Stimulated activated naive B cell treated with anti-CD40 and anti-IgM and Interleukin-4, amounts not matched to agents 10 μg/mL and 1 μg/mL and 100 μg/mL, for 72 hours (primary cell): ENCODE results near the gene CYB5R2.

Experiments used
- ATAC-seq, 2 donors: fragments of 150-1000 bp; cut with Tn5 transposase; replicated peaks; 2 replicates each; pipeline ENCODE4 v1.10.0; 2021; ENCODE audit warnings: moderate library complexity in 1 of 2
- DNase-seq: peaks from one replicate; pipeline ENCODE4 v3.0.0; 2021
- H3K27ac Mint-ChIP-seq: one replicate; pipeline ENCODE4 v1.8.0; 2022; ENCODE audit warnings: mild to moderate bottlenecking, mixed read lengths
- H3K27me3 Mint-ChIP-seq, 2 donors: one replicate each; pipeline ENCODE4 v1.8.0; 2022; ENCODE audit warnings: mixed read lengths in 2 of 2
- H3K36me3 Mint-ChIP-seq, 2 donors: one replicate each; pipeline ENCODE4 v1.8.0; 2022; ENCODE audit warnings: mixed read lengths in 2 of 2, mild to moderate bottlenecking in 1 of 2
- H3K4me1 Mint-ChIP-seq, 2 donors: one replicate each; pipeline ENCODE4 v1.8.0; 2022; ENCODE audit warnings: mixed read lengths in 2 of 2, mild to moderate bottlenecking in 1 of 2
- H3K4me3 Mint-ChIP-seq, 2 donors: one replicate each; pipeline ENCODE4 v1.8.0; 2022; ENCODE audit warnings: mild to moderate bottlenecking in 2 of 2, mixed read lengths in 2 of 2, moderate library complexity in 1 of 2
- H3K9me3 Mint-ChIP-seq, 2 donors: one replicate each; pipeline ENCODE4 v1.8.0; 2022; ENCODE audit warnings: mixed read lengths in 2 of 2, mild to moderate bottlenecking in 1 of 2

The CYB5R2 gene

DNA sequence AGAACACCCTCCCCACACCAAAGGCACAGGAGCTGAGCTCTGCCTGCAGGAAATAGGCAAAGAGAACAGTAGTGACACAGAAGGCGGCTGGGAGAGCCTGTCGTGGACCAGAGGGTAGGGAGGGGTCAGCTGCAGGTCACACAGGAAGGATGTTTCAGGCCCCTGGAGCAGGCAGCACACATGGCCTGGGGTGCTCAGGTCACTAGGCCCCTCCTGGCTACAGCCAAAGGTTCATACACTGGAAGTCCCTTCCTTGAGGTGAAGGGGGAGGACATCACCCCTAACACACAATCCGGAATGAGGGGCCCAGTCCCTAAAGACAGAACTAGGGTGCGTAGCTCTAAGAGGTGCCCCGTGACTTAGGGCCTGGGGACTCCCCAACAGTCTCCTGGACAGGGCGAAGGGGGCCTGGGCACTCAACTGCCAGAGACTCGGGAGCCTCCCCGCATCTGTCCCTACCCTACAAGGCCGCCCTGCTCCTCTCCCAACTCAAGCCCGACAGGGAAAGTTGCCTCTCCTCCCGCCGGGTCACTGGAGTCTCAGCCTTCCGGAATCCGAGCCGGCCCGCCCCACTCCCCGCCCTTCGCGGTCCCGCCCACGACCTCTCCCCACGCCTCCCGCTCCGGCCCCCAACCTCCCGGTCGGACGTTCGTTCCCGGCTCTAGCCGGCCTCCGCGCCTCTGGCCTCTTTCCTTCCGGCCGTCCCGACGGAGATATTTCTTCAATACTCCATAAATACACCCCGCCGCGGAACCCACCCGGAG lies at the start of gene CYB5R2:
Gene CYB5R2, minus strand, starts transcription at position 541 of the 764 bp plus-strand sequence. CDS start 675 bp downstream, outside the sequence.
- H3K4me1 Mint-ChIP-seq, result peaks cover 22 to 29% of the 10 kb centered on the region in 2 donors
- H3K4me3 Mint-ChIP-seq, result peak within 1 kb of the TSS; percentile 82 to 84
- H3K9me3 Mint-ChIP-seq, result peaks cover 9 to 13% of the 10 kb centered on the region in 2 donors
- peaks cover 38 to 73% of the 10 kb centered on the region in 2 donors for H3K27me3 Mint-ChIP-seq
- peaks cover 0 to 14% of the 10 kb centered on the region in 2 donors for H3K36me3 Mint-ChIP-seq
- peak within 1 kb of the TSS; percentile 82 for H3K27ac Mint-ChIP-seq
- DNase-seq (no peak), ATAC-seq (no peak)

DNA sequence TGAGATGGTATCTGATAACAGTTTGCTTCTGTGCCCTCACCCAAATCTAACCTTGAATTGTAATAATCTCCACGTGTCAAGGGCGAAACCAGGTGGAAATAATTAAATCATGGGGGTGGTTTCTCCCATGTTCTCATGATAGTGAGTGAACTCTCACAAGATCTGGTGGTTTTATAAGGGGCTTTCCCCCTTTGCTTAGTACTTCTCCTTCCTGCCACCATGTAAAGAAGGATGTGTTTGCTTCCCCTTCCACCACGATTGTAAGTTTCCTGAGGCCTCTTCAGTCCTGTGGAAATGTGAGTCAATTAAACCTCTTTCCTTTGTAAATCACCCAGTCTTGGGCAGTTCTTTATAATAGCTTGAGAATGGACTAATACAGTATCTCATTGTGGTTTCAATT lies 41.5 kb upstream of the CYB5R2 start:
- Mint-ChIP-seq H3K36me3 (no peaks in the 10 kb centered on the region), H3K27ac (no peak overlapping the region), H3K4me1 (peaks cover 2 to 8% of the 10 kb centered on the region in 2 donors), H3K27me3 (peaks cover 18 to 33% of the 10 kb centered on the region in 2 donors), H3K4me3 (no peak overlapping the region), H3K9me3 (peaks cover 7 to 14% of the 10 kb centered on the region in 2 donors)
- peak in 1 of 2 donors; percentile 34 for ATAC-seq
- no peak for DNase-seq

DNA sequence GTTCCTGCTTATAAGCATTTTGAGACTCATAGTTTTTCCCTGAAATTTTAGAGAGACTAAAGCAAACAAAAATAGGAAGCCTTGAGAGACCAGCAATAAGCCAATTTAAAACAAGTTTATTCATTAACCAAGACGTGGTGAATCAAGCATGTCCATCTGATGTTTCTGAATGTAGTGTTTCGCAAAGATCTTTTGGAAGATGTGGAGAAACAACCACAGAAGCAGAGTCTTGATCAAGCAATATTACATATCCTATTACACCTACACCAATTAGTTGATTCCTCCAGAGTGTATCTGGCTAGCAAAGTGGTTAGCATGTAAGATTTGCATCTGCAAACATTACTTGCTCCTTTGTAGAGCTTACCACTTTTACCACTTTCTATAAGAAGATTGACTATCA lies 33.1 kb upstream of the CYB5R2 start, which contains the start of gene OVCH2:
Gene OVCH2, minus strand, starts transcription at position 101 of the 400 bp plus-strand sequence. Its CDS starts 83 bp downstream, at position 18.
- no peak for DNase-seq
- no peak for ATAC-seq
- H3K27me3 Mint-ChIP-seq, result peaks cover 17 to 47% of the 10 kb centered on the region in 2 donors
- peaks cover 0 to 2% of the 10 kb centered on the region in 2 donors for H3K9me3 Mint-ChIP-seq
- H3K27ac Mint-ChIP-seq, result no peak within 1 kb of the TSS
- no peaks in the 10 kb centered on the region for H3K4me1 Mint-ChIP-seq
- no peak within 1 kb of the TSS for H3K4me3 Mint-ChIP-seq
- H3K36me3 Mint-ChIP-seq, result no peaks in the 10 kb centered on the region

DNA sequence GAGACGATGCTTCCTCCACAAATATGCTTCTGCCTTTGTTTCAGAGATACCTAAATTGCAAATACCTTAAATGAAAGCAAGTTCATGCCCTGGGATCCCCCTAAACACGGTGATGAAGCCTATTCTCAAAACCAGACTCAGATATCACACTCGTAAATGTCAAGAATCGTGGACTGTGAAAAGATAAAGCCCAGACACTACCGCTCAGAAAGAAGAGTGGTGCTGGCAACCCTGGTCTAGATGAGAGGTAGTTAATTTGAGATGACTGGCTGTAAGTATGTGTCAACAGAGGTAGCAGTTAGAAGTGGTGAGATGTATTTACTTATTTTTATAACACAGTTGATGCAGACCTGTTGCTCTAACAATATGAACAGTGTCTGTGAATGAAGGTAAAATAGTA lies 30.4 kb upstream of the CYB5R2 start:
- Mint-ChIP-seq H3K36me3 (no peaks in the 10 kb centered on the region), H3K4me1 (no peaks in the 10 kb centered on the region), H3K27ac (no peak overlapping the region), H3K9me3 (no peaks in the 10 kb centered on the region), H3K4me3 (no peak overlapping the region), H3K27me3 (peaks cover 17 to 34% of the 10 kb centered on the region in 2 donors)
- no peak for DNase-seq
- no peak for ATAC-seq

DNA sequence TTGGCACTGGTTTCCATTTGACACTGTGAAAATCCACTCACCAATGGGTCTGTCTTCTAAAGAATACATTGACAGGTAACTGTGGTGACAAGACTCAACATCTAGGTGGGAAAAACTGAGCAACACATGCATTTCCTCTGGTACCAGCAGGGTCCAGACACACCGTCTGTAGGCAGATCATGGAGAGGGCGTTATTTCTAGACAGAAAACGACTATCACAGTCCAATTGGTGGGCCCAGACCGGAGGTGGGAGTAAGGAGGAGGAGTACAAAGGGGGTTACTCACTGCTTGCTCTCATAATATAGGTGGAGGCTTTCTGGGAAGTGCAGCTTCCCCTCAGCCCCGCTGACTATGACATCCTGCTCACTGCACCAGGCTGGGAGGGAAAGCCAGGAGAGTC lies 23.1 kb upstream of the CYB5R2 start:
- Mint-ChIP-seq H3K27me3 (peaks cover 37 to 45% of the 10 kb centered on the region in 2 donors), H3K36me3 (no peaks in the 10 kb centered on the region)
- ATAC-seq, result no peak

DNA sequence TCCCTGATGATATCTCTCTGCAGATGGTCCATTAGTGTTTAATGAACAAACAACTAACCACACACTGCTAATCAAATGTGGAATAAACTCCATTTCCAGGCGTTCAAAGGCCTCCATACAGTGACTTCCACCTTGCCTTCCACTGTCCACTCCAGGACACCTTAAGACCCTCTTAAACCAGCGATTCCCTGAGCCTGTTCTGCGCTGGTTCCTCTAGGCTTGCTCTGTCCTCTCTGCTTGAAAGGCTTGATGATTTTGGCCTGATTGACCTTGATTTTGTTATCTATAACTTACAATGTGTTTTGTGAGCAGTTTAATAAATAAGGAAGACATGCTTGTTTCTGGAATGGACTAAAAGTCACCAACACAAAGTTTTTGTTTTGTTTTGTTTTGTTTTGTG lies 20.9 kb upstream of the CYB5R2 start:
- Mint-ChIP-seq H3K27me3 (peaks cover 35 to 43% of the 10 kb centered on the region in 2 donors), H3K27ac (no peak overlapping the region), H3K4me3 (no peak overlapping the region), H3K36me3 (no peaks in the 10 kb centered on the region), H3K4me1 (peaks cover 3 to 5% of the 10 kb centered on the region in 2 donors), H3K9me3 (no peaks in the 10 kb centered on the region)
- no peak for ATAC-seq
- no peak for DNase-seq

More for the DNA sequence above, 23.1 kb upstream of the CYB5R2 start:
- DNase-seq, result no peak
- no peak overlapping the region for H3K27ac Mint-ChIP-seq
- no peaks in the 10 kb centered on the region for H3K9me3 Mint-ChIP-seq
- peaks cover 2 to 3% of the 10 kb centered on the region in 2 donors for H3K4me1 Mint-ChIP-seq
- no peak overlapping the region for H3K4me3 Mint-ChIP-seq

DNA sequence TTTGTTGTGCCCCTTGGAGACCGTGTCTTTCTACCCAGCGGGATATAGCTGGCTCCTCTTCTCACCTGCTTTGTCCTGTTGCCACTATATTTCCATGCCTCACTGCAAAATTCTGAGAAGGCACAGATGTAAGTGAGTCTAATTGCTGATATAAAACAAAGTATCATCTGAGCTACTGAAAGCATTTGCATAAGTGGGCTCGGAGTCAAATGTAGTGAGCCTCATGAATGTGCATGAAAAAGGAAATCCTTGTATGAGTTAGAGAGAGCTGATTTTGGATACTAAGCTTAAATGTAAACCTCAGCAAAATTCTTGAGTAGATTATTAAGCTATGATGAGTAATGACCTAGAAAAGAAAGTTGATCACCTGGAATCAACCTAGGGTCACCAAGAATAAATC lies 19.1 kb upstream of the CYB5R2 start:
- Mint-ChIP-seq H3K27ac (no peak overlapping the region), H3K36me3 (no peaks in the 10 kb centered on the region), H3K27me3 (peaks cover 38 to 50% of the 10 kb centered on the region in 2 donors), H3K4me3 (no peak overlapping the region), H3K9me3 (no peaks in the 10 kb centered on the region), H3K4me1 (peaks cover 3 to 10% of the 10 kb centered on the region in 2 donors)
- ATAC-seq (no peak), DNase-seq (no peak)

DNA sequence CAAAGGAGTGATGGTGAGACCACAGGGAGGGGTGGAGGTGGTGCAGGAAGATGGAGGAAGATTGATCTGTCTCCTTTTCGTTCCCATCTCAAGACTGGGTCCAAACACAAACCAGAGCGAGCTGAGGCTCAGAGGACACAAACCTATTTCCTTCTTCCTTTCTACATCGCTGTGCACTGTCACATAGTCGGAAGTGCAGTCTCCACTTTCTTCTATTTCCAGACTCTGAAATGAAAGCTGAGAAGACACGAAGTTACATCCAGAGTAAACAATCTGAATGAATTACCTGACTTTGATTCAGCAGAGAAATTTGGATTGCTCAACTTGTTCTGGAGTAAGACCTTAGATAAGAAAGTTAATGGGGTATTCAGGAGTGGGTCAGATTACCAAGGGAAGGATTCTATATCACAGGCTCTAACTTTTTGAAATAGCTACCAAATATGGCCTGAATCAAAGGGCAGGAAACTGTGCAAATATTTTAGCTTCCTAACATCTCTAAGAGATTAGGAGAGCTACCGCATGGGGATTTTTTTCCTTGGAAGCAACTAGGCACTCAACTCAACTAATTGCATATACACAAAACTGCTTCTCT lies 18.6 kb upstream of the CYB5R2 start:
- no peak overlapping the region for H3K4me3 Mint-ChIP-seq
- no peak for ATAC-seq
- H3K27me3 Mint-ChIP-seq, result peaks cover 38 to 50% of the 10 kb centered on the region in 2 donors

DNA sequence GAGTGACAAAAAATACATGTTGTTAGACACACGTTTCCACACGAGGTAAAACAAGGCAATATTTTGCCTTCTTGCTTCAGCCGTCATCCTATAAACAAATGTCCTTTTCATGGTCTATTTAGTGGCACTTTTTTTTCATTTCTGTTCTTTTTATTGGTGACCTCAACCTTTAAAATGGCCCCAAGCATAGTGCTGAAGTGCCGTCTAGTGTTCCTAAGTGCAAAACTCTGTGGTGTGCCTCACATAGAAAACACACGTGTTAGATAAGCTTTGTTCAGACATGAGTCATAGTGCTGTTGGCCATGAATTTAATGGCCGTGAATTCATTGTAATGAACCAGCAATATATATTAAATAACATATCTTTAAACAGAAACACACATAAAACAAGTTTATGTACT lies 17.3 kb upstream of the CYB5R2 start:
- Mint-ChIP-seq H3K4me3 (no peak overlapping the region), H3K27me3 (peaks cover 38 to 50% of the 10 kb centered on the region in 2 donors), H3K9me3 (no peaks in the 10 kb centered on the region), H3K36me3 (no peaks in the 10 kb centered on the region), H3K27ac (no peak overlapping the region), H3K4me1 (peaks cover 3 to 10% of the 10 kb centered on the region in 2 donors)
- ATAC-seq, result no peak
- DNase-seq, result no peak

More for the DNA sequence above, 18.6 kb upstream of the CYB5R2 start:
- Mint-ChIP-seq H3K27ac (no peak overlapping the region), H3K9me3 (no peaks in the 10 kb centered on the region), H3K4me1 (peaks cover 3 to 10% of the 10 kb centered on the region in 2 donors), H3K36me3 (no peaks in the 10 kb centered on the region)
- DNase-seq, result no peak

DNA sequence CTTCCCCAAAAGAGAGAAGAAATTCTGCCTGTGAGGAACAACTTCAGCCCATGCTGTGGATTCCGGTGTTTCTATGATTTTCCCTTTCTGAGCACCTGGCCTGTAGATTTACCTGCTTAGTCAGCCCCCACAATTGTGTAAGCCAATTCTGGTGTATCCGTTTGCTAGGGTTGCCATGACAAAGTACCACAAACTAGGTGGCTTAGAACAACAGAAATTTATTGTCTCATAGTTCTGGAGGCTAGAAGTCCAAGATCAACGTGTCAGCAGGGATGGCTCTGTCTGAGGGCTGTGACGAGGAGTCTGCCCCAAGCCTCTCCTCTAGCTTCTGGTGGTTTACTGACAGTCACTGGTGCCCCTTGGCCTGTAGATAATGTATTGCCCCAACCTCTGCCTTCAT lies 15.9 kb upstream of the CYB5R2 start:
- Mint-ChIP-seq H3K36me3 (no peaks in the 10 kb centered on the region), H3K9me3 (no peaks in the 10 kb centered on the region), H3K27ac (no peak overlapping the region), H3K27me3 (peaks cover 38 to 47% of the 10 kb centered on the region in 2 donors), H3K4me3 (no peak overlapping the region), H3K4me1 (peaks cover 3 to 10% of the 10 kb centered on the region in 2 donors)
- DNase-seq, result no peak
- ATAC-seq, result no peak

DNA sequence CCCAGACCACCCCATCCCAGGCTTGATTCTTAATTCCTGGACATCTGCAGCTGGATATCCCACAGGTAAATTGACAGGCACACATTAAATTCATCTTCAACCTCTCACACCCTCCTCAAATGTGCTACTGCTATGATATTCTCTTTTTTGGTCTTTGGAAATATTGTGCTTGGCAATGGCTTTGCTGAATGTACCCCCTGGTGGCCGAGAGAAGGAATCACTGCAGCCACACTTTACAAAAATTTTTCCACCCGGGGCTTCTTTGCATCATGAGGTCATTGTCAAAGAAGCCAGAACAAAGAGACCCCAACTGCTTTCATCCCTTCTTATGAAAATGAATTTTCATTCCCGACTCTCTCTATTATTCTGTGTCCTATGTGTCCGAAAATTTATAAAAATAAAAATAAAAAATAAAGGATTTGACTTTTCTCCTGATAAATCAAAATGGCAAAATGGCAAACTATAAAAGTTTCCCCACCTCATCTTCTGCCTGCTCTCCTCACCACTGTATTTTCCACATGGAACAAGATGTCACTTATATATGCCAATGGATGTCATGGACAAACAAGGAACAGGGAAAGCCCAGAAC lies 15.0 kb upstream of the CYB5R2 start:
- no peak overlapping the region for H3K27ac Mint-ChIP-seq
- ATAC-seq, result peak; percentile 44 to 51
- DNase-seq, result no peak
- H3K27me3 Mint-ChIP-seq, result peaks cover 29 to 38% of the 10 kb centered on the region in 2 donors
- no peak overlapping the region for H3K4me3 Mint-ChIP-seq
- no peaks in the 10 kb centered on the region for H3K9me3 Mint-ChIP-seq
- H3K4me1 Mint-ChIP-seq, result peaks cover 3 to 10% of the 10 kb centered on the region in 2 donors
- H3K36me3 Mint-ChIP-seq, result no peaks in the 10 kb centered on the region

DNA sequence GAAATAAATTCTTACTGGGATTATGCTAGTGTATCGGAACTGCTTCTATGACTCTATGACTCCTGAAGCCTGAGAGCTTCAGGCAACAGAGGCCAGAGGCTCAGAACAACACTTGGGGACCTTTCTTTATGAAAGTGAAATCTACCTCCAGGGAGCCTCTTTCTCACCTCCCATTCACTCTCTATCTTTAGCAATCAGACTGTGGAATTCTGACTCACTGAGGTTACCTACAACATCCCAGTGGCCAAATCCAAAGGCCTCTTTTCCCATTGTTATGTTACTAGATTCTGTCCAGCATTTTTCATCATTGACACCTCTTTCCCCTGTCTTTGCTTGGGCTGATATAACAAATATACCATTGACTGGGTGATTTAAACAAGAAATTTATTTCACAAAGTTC lies 14.1 kb upstream of the CYB5R2 start:
- Mint-ChIP-seq H3K9me3 (no peaks in the 10 kb centered on the region), H3K4me3 (no peak overlapping the region), H3K27me3 (peaks cover 23 to 29% of the 10 kb centered on the region in 2 donors), H3K27ac (no peak overlapping the region), H3K36me3 (no peaks in the 10 kb centered on the region), H3K4me1 (peaks cover 3 to 10% of the 10 kb centered on the region in 2 donors)
- no peak for ATAC-seq
- no peak for DNase-seq

DNA sequence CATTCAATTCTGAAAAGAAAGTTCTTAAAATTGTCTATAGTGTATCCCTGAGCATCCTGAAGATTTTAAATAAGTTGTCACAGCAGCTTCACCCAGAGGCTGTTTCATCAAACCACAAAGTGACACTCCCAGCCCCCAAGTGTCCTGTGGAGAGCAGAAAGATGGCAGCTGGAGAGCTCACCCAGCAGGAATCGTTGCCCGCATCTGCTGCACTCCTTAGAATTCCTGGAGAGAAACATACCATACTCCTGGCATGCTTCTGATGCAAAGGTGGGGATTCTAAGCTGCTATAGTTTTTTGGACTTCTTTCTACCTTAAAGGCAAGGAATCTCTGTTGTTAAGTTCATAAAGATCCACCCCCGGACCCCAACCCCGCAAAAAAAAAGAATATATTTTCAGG lies 13.5 kb upstream of the CYB5R2 start:
- no peak for DNase-seq
- Mint-ChIP-seq H3K4me1 (peaks cover 3 to 10% of the 10 kb centered on the region in 2 donors), H3K27me3 (peaks cover 19 to 22% of the 10 kb centered on the region in 2 donors)

DNA sequence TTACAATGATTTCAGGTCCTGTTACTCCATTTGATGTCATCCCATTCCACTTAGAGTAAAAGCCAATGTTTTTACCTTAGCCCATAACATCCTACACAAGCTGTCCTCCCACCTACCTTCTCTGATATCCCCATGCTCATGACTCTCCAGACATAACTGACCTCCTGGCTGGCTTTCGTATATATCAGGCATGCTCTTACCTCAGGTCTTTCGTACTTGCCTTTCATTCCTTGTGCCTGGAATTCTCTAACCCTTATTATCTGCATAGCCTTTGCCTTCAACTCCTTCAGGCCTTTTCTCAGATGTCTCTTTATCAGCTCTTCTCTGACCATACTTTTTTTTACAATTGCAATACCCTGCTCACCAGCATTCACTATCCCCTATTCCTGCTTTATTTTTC lies 10.3 kb upstream of the CYB5R2 start:
- Mint-ChIP-seq H3K4me3 (no peak overlapping the region), H3K36me3 (no peaks in the 10 kb centered on the region), H3K9me3 (peaks cover 0 to 2% of the 10 kb centered on the region in 2 donors), H3K27me3 (peaks cover 25 to 32% of the 10 kb centered on the region in 2 donors), H3K4me1 (peaks cover 0 to 5% of the 10 kb centered on the region in 2 donors), H3K27ac (no peak overlapping the region)
- DNase-seq, result no peak
- no peak for ATAC-seq

More for the DNA sequence above, 13.5 kb upstream of the CYB5R2 start:
- no peak overlapping the region for H3K27ac Mint-ChIP-seq
- H3K4me3 Mint-ChIP-seq, result no peak overlapping the region
- no peaks in the 10 kb centered on the region for H3K36me3 Mint-ChIP-seq
- no peak for ATAC-seq
- no peaks in the 10 kb centered on the region for H3K9me3 Mint-ChIP-seq
